OCI-LY1 (cell line): ENCODE data around the gene EVL.

ENCODE experiments used
- H2AFZ ChIP-seq: fragments of 200-600 bp; sonication (generic), shearing (Covaris generic); 2 replicates; pipeline ENCODE4 v1.6.0; 2014; ENCODE audit warnings: antibody characterized with exemption, mild to moderate bottlenecking, low read length
- H3F3A ChIP-seq: fragments of 200-600 bp; sonication (generic), shearing (Covaris generic); 2 replicates; pipeline ENCODE4 v1.6.0; 2014; ENCODE audit warnings: mild to moderate bottlenecking, antibody characterized with exemption, low read length, moderate library complexity; ENCODE audit not compliant: insufficient read depth
- H3K27ac ChIP-seq: fragments of 200-600 bp; sonication (generic); 2 replicates; pipeline ENCODE4 v1.5.1; 2014; ENCODE audit warnings: low read length, mixed run types, mild to moderate bottlenecking, low read depth; ENCODE audit not compliant: poor library complexity, severe bottlenecking
- H3K27me3 ChIP-seq: fragments of 200-600 bp; sonication (generic); 2 replicates; pipeline ENCODE4 v1.6.0; 2014; ENCODE audit warnings: antibody characterized with exemption, mild to moderate bottlenecking, low read length, moderate library complexity; ENCODE audit not compliant: insufficient read depth
- H3K36me3 ChIP-seq: fragments of 200-600 bp; sonication (generic); 2 replicates; pipeline ENCODE4 v1.6.1; 2014; ENCODE audit warnings: mild to moderate bottlenecking, antibody characterized with exemption, low read length, moderate library complexity, mixed read lengths; ENCODE audit not compliant: insufficient read depth
- H3K4me1 ChIP-seq: fragments of 200-600 bp; sonication (generic); 2 replicates; pipeline ENCODE4 v1.5.1; 2014; ENCODE audit warnings: mild to moderate bottlenecking, low read length, moderate library complexity; ENCODE audit not compliant: insufficient read depth, severe bottlenecking
- H3K4me2 ChIP-seq: fragments of 200-600 bp; sonication (generic), shearing (Covaris generic); 2 replicates; pipeline ENCODE4 v1.6.1; 2014; ENCODE audit warnings: low read length
- H3K4me3 ChIP-seq: fragments of 200-600 bp; sonication (generic); 2 replicates; pipeline ENCODE4 v1.5.1; 2014; ENCODE audit warnings: low read length, low read depth, mild to moderate bottlenecking, mixed read lengths; ENCODE audit not compliant: poor library complexity, severe bottlenecking
- H3K79me2 ChIP-seq: fragments of 200-600 bp; shearing (Covaris generic); 2 replicates; pipeline ENCODE4 v1.6.1; 2016; ENCODE audit warnings: mixed run types, low read length, mixed read lengths; ENCODE audit not compliant: insufficient read depth
- H3K9ac ChIP-seq: fragments of 200-600 bp; sonication (generic), shearing (Covaris generic); 2 replicates; pipeline ENCODE4 v1.6.1; 2014; ENCODE audit warnings: mild to moderate bottlenecking, low read length, mixed read lengths
- H3K9me2 ChIP-seq: fragments of 200-600 bp; sonication (generic), shearing (Covaris generic); 2 replicates; pipeline ENCODE4 v1.6.1; 2014; ENCODE audit warnings: low read depth, mild to moderate bottlenecking, low read length, mixed read lengths
- H3K9me3 ChIP-seq: fragments of 200-600 bp; shearing (Covaris generic); 2 replicates; pipeline ENCODE4 v1.6.1; 2014; ENCODE audit warnings: low read length, mixed read lengths
- H4K20me1 ChIP-seq: fragments of 200-600 bp; sonication (generic), shearing (Covaris generic); 2 replicates; pipeline ENCODE4 v1.6.0; 2016; ENCODE audit warnings: mild to moderate bottlenecking, low read length; ENCODE audit not compliant: insufficient read depth
- CTCF ChIP-seq: fragments of 200-600 bp; sonication (generic), shearing (Covaris generic); IDR thresholded peaks from 2 replicates; pipeline ENCODE4 v1.5.1; 2017; ENCODE audit warnings: mild to moderate bottlenecking, antibody characterized with exemption, low read length, moderate library complexity, mixed read lengths
- EZH2 ChIP-seq: fragments of 200-600 bp; sonication (generic), shearing (Covaris generic); IDR thresholded peaks from 2 replicates; pipeline ENCODE4 v1.8.0; 2017; ENCODE audit warnings: borderline replicate concordance, mixed run types, mild to moderate bottlenecking, antibody characterized with exemption, low read length, moderate library complexity, mixed read lengths

Gene EVL

GRCh38 chr14:100121643-100122480 lies 56.6 kb downstream of the EVL start:
- no peak overlapping the region for H3K27ac ChIP-seq
- no peak overlapping the region for H3K9ac ChIP-seq
- H3K4me2 ChIP-seq, result no peak overlapping the region
- H4K20me1 ChIP-seq, result no peaks in the 10 kb centered on the region
- H3K9me2 ChIP-seq, result no peaks in the 10 kb centered on the region
- H3K9me3 ChIP-seq, result no peaks in the 10 kb centered on the region
- peaks cover 11% of the 10 kb centered on the region; the same call in 1 of the 2 replicates for H3K36me3 ChIP-seq
- no peak overlapping the region for H2AFZ ChIP-seq
- TF ChIP-seq EZH2 (no peak), CTCF (no peak)
- no peak overlapping the region for H3K4me3 ChIP-seq
- H3K79me2 ChIP-seq, result no peaks in the 10 kb centered on the region
- no peaks in the 10 kb centered on the region for H3F3A ChIP-seq
- H3K4me1 ChIP-seq, result no peaks in the 10 kb centered on the region
- H3K27me3 ChIP-seq, result no peaks in the 10 kb centered on the region

GRCh38 chr14:100122481-100123223 lies 57.4 kb downstream of the EVL start:
- Histone ChIP-seq H3K9ac (no peak overlapping the region), H3F3A (no peaks in the 10 kb centered on the region), H3K36me3 (peaks cover 8% of the 10 kb centered on the region; the same call in 1 of the 2 replicates), H3K4me1 (no peaks in the 10 kb centered on the region), H3K79me2 (no peaks in the 10 kb centered on the region), H3K9me3 (no peaks in the 10 kb centered on the region), H2AFZ (no peak overlapping the region), H3K4me2 (no peak overlapping the region), H4K20me1 (no peaks in the 10 kb centered on the region), H3K9me2 (no peaks in the 10 kb centered on the region), H3K27ac (no peak overlapping the region), H3K27me3 (no peaks in the 10 kb centered on the region), H3K4me3 (no peak overlapping the region)
- TF ChIP-seq EZH2 (no peak), CTCF (peak; percentile 29; the same call in 1 of the 2 replicates)

GRCh38 chr14:100123618-100124017 lies 58.4 kb downstream of the EVL start:
- H3K4me3 ChIP-seq, result no peak overlapping the region
- no peaks in the 10 kb centered on the region for H3K27me3 ChIP-seq
- no peak overlapping the region for H3K27ac ChIP-seq
- H3K9ac ChIP-seq, result no peak overlapping the region
- H3K4me1 ChIP-seq, result no peaks in the 10 kb centered on the region
- no peak overlapping the region for H2AFZ ChIP-seq
- H3K9me2 ChIP-seq, result no peaks in the 10 kb centered on the region
- no peaks in the 10 kb centered on the region for H3K9me3 ChIP-seq
- TF ChIP-seq EZH2 (no peak), CTCF (no peak)
- no peak overlapping the region for H3K4me2 ChIP-seq
- H3K79me2 ChIP-seq, result no peaks in the 10 kb centered on the region
- H3F3A ChIP-seq, result no peaks in the 10 kb centered on the region
- no peaks in the 10 kb centered on the region for H4K20me1 ChIP-seq
- H3K36me3 ChIP-seq, result peaks cover 8% of the 10 kb centered on the region; the same call in 1 of the 2 replicates
